Stimulated activated naive CD8-positive, alpha-beta T cell treated with anti-CD3 and anti-CD28 coated beads, Interleukin-15, Interleukin-2, amounts not matched to agents 100 ng/mL and 50 ng/mL, for 24 hours (primary cell): ENCODE results near the gene SDR39U1.

Experiments
- H3K27ac Mint-ChIP-seq: one replicate; pipeline ENCODE4 v1.8.0; 2021; ENCODE audit warnings: mild to moderate bottlenecking, mixed read lengths
- H3K27me3 Mint-ChIP-seq: one replicate; pipeline ENCODE4 v1.8.0; 2021; ENCODE audit warnings: mixed read lengths
- H3K36me3 Mint-ChIP-seq: one replicate; pipeline ENCODE4 v1.8.0; 2021; ENCODE audit warnings: low read depth, mixed read lengths
- H3K4me1 Mint-ChIP-seq: one replicate; pipeline ENCODE4 v1.8.0; 2021; ENCODE audit warnings: low read depth, mixed read lengths
- H3K4me3 Mint-ChIP-seq: one replicate; pipeline ENCODE4 v1.8.0; 2021; ENCODE audit warnings: mild to moderate bottlenecking, mixed read lengths
- H3K9me3 Mint-ChIP-seq: one replicate; pipeline ENCODE4 v1.8.0; 2021; ENCODE audit warnings: mixed read lengths

Gene SDR39U1

GRCh38 chr14:24414077-24414476, 28.5 kb downstream of the SDR39U1 start:
- H3K36me3 Mint-ChIP-seq = no peaks in the 10 kb centered on the region
- no peak overlapping the region for H3K27ac Mint-ChIP-seq
- H3K9me3 Mint-ChIP-seq = no peaks in the 10 kb centered on the region
- H3K4me1 Mint-ChIP-seq = no peaks in the 10 kb centered on the region
- no peak overlapping the region for H3K4me3 Mint-ChIP-seq
- H3K27me3 Mint-ChIP-seq = peaks cover 5% of the 10 kb centered on the region

GRCh38 chr14:24411443-24412389, 30.9 kb downstream of the SDR39U1 start:
- no peaks in the 10 kb centered on the region for H3K4me1 Mint-ChIP-seq
- no peak overlapping the region for H3K27ac Mint-ChIP-seq
- no peak overlapping the region for H3K4me3 Mint-ChIP-seq
- H3K27me3 Mint-ChIP-seq = no peaks in the 10 kb centered on the region
- no peaks in the 10 kb centered on the region for H3K36me3 Mint-ChIP-seq
- H3K9me3 Mint-ChIP-seq = no peaks in the 10 kb centered on the region

DNA sequence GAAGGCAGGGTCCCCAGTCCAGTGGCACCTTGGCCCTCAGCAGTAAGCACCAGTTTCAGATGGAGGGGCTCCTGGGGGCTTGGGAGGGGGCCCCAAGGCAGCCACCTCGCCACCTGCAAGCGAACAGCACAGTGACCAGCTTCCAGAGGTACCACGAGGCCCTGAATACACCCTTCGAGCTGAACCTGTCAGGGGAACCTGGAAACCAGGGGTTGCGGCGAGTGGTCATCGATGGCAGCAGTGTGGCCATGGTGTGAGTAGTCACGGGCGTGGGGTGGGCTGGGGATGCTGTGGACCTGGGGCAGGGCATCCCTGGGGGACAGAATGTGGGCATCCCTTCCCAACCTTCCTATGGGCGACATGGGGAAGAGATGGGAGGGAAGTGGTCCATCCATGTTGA, 32.6 kb downstream of the SDR39U1 start:
- Mint-ChIP-seq H3K27me3 (peaks cover 6% of the 10 kb centered on the region), H3K9me3 (no peaks in the 10 kb centered on the region), H3K4me3 (no peak overlapping the region), H3K27ac (no peak overlapping the region), H3K4me1 (no peaks in the 10 kb centered on the region), H3K36me3 (no peaks in the 10 kb centered on the region)

- Mint-ChIP-seq H3K36me3 (no peaks in the 10 kb centered on the region), H3K27ac (no peak overlapping the region), H3K9me3 (no peaks in the 10 kb centered on the region), H3K4me1 (no peaks in the 10 kb centered on the region), H3K4me3 (no peak overlapping the region), H3K27me3 (peaks cover 8% of the 10 kb centered on the region)
Measured at GRCh38 chr14:24409192-24409591, 33.4 kb downstream of the SDR39U1 start.

DNA sequence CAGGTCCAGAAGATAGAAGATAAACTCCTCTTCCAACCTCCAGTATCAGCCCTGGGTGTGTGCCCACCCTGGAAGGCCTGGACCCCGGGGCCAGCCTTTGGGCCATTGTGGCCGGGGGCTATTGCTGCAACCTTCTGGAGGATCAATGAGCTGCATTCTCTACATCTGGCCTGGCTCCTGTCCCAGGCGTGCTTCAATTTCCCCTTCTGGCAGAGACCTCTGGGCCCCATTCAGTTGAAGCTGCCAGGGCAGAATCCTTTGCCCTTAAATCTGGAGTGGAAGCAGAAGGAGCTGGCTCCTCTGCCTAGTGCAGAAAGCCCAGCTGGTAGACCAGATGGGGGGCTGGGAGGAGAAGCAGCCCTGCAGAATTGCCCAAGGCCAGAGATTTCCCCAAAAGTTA, 33.8 kb downstream of the SDR39U1 start:
- Mint-ChIP-seq H3K36me3 (no peaks in the 10 kb centered on the region), H3K27ac (no peak overlapping the region), H3K4me1 (no peaks in the 10 kb centered on the region), H3K9me3 (no peaks in the 10 kb centered on the region), H3K27me3 (peaks cover 11% of the 10 kb centered on the region), H3K4me3 (no peak overlapping the region)

DNA sequence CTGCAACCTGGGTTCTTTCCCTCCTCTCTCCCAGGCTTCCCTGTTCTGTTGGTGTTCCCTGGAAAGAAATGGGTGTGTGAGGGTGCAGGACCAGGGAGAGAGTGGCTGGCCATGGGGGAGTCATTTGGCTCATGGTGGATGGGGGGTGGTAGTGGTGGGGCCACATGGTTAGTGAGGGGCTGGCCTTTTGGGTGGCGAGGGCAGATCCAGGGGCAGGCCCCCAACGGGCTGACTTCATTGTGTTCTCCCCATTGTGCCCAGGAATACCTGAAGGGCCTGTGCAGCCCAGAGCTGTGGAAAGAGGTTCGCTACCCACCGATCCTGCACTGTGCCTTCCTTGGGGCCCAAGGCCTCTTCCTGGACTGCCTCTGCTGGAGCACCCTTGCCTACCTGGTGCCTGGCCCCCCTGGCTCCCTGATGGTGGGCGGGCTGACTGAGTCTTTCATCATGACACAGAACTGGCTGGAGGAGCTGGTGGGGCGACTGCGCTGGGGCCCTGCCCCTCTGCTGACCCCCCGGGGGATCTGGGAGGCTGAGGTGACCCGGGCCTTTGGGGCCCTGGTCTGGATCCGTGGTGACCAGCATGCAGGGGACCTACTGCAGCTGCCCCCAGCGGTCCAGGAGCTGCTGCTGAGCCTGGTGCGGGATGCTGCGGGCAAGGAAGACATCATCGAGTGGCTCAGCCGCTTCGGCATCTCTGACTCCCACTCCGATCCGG, 34.8 kb downstream of the SDR39U1 start:
- peaks cover 11% of the 10 kb centered on the region for H3K27me3 Mint-ChIP-seq
- H3K4me3 Mint-ChIP-seq = no peak overlapping the region
- H3K36me3 Mint-ChIP-seq = no peaks in the 10 kb centered on the region
- H3K4me1 Mint-ChIP-seq = no peaks in the 10 kb centered on the region
- no peak overlapping the region for H3K27ac Mint-ChIP-seq
- no peaks in the 10 kb centered on the region for H3K9me3 Mint-ChIP-seq

- H3K4me1 Mint-ChIP-seq = no peaks in the 10 kb centered on the region
- H3K9me3 Mint-ChIP-seq = no peaks in the 10 kb centered on the region
- H3K27me3 Mint-ChIP-seq = peaks cover 11% of the 10 kb centered on the region
- no peak overlapping the region for H3K4me3 Mint-ChIP-seq
- no peak overlapping the region for H3K27ac Mint-ChIP-seq
- H3K36me3 Mint-ChIP-seq = no peaks in the 10 kb centered on the region
Measured at GRCh38 chr14:24406416-24406815, 36.2 kb downstream of the SDR39U1 start.

- Mint-ChIP-seq H3K27ac (no peak overlapping the region), H3K27me3 (peaks cover 16% of the 10 kb centered on the region), H3K4me3 (no peak overlapping the region)
Measured at GRCh38 chr14:24404814-24405213, 37.8 kb downstream of the SDR39U1 start.

GRCh38 chr14:24403294-24403998, 39.1 kb downstream of the SDR39U1 start:
- no peaks in the 10 kb centered on the region for H3K36me3 Mint-ChIP-seq
- no peaks in the 10 kb centered on the region for H3K9me3 Mint-ChIP-seq
- no peak overlapping the region for H3K4me3 Mint-ChIP-seq
- peaks cover 16% of the 10 kb centered on the region for H3K27me3 Mint-ChIP-seq
- no peak overlapping the region for H3K27ac Mint-ChIP-seq
- H3K4me1 Mint-ChIP-seq = peaks cover 4% of the 10 kb centered on the region

More at GRCh38 chr14:24404814-24405213, 37.8 kb downstream of the SDR39U1 start:
- Mint-ChIP-seq H3K9me3 (no peaks in the 10 kb centered on the region), H3K36me3 (no peaks in the 10 kb centered on the region), H3K4me1 (no peaks in the 10 kb centered on the region)

GRCh38 chr14:24401810-24402702, 40.5 kb downstream of the SDR39U1 start:
- Mint-ChIP-seq H3K4me1 (peaks cover 4% of the 10 kb centered on the region), H3K27me3 (peaks cover 16% of the 10 kb centered on the region), H3K27ac (no peak overlapping the region), H3K9me3 (no peaks in the 10 kb centered on the region), H3K36me3 (no peaks in the 10 kb centered on the region), H3K4me3 (no peak overlapping the region)

DNA sequence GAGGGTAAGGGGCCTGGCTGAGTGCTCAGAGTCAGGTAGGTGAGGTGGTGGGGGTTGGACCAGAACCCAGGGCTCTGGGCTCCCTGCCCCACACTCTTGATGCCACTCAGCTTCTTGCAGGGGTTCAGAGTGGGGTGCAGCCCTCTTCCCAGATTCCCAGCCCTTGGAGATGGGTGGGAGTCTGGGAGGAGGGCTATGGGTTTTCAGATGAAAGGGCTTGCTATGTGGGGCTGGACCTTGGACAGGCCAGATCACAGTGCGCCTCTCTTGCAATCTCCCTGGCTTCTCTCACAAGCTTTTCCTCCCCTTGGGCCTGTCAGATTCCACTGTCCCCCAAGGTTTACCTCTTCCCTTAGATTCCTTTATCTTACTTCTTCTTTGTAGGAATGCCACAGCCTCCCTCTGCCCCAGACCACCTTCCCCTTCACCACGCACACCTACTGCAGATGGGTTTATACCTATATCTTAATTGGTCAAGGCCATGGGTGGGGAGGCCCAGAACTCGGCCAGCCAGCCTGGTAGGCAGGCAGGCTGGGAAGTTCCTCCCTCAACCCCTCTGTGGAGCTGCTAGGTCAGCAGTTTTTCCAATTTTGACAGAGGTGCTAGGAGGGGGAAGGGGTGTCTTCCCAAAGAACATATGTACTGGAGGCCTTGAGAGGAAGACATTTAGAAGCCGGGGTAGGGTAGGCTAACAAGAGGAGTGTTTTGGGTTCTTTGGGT, 42.4 kb downstream of the SDR39U1 start:
- Mint-ChIP-seq H3K27me3 (peaks cover 12% of the 10 kb centered on the region), H3K36me3 (no peaks in the 10 kb centered on the region), H3K4me3 (no peak overlapping the region), H3K4me1 (peaks cover 4% of the 10 kb centered on the region), H3K9me3 (no peaks in the 10 kb centered on the region), H3K27ac (no peak overlapping the region)

GRCh38 chr14:24399447-24399822, 43.1 kb downstream of the SDR39U1 start:
- Mint-ChIP-seq H3K4me1 (peaks cover 4% of the 10 kb centered on the region), H3K4me3 (peak overlapping the region; percentile 47), H3K27ac (no peak overlapping the region), H3K27me3 (peaks cover 8% of the 10 kb centered on the region), H3K36me3 (no peaks in the 10 kb centered on the region), H3K9me3 (no peaks in the 10 kb centered on the region)

GRCh38 chr14:24398653-24399446, 43.7 kb downstream of the SDR39U1 start, which contains the start of gene NYNRIN:
Gene NYNRIN, plus strand, starts transcription at chr14:24399003. Its CDS starts 244 bp downstream, at chr14:24399247.
- Mint-ChIP-seq H3K27ac (no peak within 1 kb of the TSS), H3K27me3 (peaks cover 7% of the 10 kb centered on the region), H3K9me3 (no peaks in the 10 kb centered on the region), H3K4me1 (peaks cover 4% of the 10 kb centered on the region), H3K4me3 (peak within 1 kb of the TSS; percentile 47), H3K36me3 (no peaks in the 10 kb centered on the region)
